ENCODE data around the gene TBRG1.
A peak's percentile ranks its signal among the peaks of the same experiment; 100 is the strongest.

Gene TBRG1

DNA sequence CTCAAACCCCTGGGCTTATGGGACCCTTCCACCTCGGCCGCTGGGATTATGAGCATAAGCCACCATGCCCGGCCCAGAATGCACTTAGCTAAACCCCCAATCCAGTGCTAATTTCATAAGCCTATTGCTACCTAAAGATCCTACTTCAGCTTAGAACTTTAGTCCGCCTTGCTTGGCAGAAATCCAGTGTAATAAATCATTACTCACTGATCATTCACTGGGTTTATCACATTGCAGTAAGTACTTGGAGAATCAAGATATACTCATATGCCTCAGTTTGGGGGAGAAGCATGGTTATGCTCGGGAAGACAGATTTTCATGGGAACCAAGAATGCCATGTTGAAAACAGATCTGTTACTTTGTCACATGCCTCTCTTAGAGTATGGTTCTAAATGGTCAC, 3.8 kb upstream of the TBRG1 start:
- no peak for DNase-seq

DNA sequence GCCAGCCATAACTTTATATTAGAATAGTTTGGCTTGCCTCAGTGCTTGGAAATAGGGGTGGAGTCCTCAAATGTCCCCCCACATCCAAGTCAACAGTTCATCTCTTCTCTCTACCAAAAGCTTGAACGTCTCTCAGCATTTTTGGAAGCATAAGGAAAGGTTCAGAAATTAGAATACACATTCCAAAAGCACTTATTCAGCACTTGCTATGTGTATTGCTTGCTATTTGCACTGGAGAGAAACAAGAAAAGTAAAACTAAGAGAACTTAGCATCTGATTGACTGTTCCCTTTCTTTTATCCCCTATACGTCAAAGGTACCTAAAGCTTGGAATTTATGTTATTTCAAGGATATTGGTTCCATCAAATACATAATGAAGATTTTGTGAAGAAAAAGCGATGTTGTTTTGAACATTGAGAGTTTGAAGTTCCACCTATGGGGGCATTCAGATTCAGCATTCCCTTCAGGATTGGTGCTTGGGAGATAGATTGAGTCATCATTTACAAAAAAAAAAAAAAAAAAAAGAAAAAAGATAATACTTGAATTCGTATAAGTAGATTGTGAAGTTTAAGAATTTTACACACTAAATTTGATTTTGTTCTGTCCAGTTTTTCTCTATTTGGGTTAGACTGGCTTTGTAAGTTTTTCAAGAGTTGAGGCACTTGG, 1.3 kb downstream of the TBRG1 start:
- no peak for DNase-seq

DNA sequence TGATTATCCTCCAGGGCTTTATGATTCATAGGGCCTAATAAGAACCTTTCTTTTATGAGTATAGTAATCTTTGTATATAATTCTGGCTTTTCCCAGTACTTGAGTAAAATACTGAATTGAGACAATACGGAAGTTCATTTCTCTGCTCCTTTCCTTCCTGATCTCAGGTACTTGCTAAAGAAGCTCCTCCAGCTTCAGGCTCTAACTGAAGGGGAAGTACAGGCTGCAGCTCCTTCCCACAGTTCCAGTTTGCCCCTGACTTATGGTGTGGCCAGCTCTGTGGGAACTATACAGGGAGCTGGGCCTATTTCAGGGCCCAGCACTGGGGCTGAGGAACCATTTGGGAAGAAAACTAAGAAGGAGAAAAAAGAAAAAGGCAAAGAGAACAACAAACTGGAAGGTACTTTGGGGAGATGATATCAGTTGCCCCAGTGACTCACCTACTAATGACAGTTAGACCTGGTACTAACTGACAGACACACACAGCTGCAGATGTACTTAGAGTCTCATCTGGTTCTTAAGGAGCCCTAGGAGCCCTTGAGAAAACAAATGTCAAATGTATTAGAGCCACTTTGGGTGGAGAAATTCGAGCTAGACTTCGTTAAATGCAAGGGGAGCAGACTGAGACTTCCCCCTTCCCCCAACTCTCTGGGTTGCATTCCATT, 3.0 kb downstream of the TBRG1 start:
- no peak for DNase-seq

DNA sequence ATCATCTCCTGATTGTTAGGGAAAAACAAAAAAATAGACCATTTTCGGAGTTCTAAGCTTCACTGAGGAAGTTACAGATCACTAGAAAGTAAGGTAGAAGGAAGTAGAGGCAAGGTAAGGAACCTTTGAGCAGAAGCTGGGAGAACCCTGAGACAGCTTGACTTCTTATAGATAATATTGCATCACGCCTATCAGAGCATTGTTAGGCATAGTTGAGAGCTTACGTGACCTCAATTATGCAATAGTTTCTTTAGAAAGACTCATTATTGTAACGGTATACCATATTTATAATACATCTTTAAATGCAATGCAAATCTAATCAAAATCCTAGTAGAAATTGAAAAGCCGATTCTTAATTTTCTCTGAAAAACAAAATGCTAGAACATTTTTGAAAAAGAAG, 4.9 kb downstream of the TBRG1 start:
- DNase-seq = no peak

DNA sequence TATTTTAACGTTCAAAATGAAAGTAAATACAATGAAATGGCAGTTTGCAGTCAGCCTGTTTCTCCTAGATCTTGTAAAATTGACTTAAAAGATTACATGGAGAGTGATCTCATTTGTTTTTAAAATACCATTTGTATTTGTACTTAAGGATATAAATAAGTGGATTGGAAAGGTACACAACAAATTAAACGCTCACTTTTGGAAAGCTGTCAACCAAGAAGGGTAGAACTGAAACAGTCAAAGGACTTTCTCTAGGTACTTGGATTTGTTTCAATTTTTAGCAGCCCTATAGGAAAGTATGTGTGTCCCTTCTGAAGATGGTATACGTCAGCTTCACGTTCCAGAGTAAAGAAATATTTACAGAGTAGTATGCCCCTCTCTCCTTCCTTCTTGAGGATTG, 7.3 kb downstream of the TBRG1 start:
- no peak for DNase-seq

DNA sequence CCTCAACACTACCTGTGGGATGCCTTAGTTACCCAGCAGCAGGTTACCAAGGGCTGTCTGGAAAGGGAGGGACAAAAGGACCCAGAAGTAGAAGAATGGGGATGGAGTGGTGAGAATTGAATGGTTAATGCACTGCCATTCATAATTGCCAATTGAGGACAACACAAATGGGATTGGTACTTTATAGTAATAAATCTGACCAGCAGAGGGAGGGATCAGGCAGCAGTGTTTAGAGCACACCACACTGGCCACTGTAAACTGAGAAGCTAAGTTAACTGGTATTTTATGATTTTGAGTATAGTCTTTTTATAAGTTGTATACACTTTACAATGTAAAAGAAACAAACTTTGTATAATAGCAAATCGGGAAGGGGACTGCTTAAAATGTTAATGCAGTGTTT, 10.7 kb downstream of the TBRG1 start:
- DNase-seq = peak; percentile 33

DNA sequence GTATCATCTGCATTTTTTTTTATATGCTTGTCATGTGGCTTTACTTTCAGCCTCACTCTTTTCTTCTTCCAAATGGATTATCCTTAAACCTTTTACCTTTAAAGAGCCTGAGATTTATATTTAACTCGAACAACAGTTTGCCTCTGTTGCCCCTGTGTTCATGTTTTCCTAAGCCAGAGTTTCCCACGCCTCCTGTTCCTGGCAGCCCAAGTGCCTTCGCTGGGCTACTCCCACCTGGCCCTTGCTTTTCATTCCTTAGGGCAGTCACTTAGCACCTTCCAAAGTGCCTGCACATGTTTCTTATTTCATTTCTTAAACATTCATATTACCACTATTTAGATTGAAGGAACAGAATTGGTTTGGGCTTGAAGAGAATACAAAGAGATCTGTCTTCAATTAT, 13.3 kb downstream of the TBRG1 start:
- no peak for DNase-seq

DNA sequence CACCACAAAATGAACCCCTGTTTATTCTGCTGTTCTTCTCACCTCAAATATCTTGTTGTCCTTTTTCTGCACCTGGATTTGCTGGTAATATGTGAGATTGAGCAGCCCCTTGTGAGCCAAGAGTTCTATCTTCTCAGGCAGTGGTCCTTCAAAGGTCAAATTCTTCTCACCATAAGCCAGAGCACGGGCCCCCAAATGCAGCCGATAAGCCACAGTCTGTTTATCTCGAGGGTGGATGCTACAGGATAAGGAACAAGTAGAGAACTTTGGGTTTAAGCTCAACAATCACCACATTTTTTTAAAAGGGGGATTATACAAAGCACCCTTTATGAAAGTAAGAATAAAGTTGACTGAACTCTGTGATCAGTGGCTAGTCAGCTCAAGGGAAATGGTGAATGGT, 15.8 kb downstream of the TBRG1 start:
- no peak for DNase-seq

DNA sequence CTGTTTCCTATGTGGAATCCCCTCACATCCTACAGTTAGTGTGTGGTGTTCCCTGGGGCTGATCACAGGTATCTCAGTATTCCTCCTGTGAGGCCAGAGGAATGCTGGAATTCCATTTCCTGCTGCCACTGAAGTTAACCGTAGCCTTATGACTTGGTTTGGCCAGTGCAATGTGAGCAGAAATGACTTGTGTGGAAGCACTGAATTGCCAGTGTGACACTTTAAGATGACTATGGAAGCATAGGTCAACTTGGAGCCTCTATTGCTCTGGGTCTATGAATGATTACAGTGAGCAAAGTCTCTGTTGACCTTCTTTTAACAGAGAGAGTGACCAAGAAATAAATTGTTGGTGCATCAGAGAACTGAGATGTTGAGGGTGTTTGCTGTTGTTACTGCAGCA, 16.5 kb downstream of the TBRG1 start:
- DNase-seq = no peak

DNA sequence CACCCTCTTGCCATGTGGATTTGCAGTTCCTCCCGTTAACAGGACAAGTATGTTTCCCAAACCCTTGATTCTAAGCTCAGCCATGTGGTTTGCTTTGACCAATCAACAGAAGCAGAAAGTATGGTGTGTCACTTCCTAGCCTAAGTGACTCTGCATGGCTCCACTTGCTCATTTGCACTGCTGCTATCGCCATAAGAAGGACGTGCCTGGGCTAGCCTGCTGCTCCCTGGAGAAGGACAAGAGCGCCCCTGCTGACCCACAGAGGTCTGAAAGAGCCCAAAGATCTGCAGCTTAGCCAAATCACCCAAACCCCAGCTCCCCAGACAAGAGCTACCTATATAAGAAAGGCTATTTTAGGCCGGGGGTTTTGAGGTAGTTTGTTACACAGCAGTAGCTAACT, 18.0 kb downstream of the TBRG1 start:
- DNase-seq = no peak

DNA sequence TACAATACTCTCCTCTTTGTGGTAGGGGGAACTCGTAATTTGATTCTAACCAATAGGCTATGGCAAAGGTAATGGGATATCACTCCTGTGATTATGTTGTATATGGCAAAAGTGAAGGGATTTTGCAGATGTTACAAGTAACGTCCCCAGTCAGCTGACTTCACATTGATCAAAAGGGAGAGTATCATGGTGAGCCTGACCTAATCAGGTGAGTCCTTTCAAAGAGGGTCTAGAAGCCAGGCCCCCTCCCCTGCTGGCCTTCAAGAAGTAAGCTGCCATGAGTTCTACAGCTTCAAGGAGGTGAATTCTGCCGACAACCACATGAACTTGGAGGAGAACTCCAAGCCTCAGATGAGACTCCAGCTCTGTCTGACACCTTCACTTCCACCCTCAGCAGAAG, 20.0 kb downstream of the TBRG1 start:
- DNase-seq = no peak

DNA sequence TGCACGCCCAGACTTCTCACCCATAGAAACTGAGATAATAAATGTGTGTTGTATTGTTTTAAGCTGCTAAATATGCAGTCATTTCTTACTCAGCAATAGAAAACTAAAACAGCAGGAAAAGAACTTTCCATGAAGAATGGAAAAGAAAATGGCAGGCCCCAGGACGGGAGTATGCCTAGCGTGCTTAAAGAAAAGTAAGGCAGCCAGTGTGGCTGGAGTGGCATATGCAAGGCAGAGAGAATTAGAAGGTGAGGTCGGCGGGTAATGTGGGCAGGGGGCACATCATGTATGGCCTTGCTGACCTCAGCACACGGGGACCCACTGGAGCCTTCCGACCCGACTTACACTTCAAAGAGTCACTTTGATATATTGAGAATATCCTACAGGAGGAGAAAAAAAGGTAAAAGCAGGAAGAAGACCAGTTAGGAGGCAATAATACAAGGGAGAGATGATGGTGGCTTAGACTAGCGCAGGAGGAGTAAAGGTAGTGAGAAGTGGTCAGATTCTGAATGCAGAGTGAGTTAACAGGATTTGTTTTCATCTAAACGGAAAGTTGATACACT, 20.5 kb downstream of the TBRG1 start:
- no peak for DNase-seq

DNA sequence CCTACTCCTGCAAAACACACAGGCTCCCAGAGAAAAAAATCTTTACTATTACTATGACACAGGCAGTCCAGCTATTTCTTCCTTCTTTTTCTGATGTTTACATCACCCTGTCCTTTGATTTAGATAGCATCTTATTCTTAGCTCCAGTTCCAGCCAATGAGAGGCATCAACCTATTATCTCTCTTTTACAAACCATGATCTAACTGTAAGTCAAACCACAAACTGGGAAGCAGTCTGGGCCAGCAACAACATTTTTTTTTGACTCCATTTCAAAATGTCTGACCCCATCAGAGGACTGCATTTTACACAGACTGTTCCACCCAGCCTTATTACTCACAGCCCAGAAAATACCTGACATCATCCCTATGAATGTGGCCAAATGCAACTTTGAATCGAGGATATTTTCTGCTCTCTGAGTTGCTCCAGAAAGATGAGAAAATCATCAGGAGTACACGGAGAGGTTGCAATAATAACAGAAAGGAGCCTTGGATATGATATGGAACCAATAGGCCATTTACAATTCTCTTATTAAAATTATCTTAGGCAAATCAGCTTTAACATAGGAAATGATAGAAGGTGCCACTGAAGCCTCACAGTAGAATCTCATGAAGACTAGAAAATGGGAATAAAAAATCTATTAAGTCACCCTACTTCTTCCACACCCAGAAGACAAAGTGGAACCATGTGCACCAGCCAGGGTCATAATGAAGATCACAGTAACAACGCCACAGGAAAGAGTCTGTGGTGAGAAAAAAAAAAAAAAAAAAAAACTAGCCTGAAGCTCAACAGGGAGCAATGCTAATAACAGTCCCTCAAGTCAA, 21.2 kb downstream of the TBRG1 start:
- DNase-seq = no peak

DNA sequence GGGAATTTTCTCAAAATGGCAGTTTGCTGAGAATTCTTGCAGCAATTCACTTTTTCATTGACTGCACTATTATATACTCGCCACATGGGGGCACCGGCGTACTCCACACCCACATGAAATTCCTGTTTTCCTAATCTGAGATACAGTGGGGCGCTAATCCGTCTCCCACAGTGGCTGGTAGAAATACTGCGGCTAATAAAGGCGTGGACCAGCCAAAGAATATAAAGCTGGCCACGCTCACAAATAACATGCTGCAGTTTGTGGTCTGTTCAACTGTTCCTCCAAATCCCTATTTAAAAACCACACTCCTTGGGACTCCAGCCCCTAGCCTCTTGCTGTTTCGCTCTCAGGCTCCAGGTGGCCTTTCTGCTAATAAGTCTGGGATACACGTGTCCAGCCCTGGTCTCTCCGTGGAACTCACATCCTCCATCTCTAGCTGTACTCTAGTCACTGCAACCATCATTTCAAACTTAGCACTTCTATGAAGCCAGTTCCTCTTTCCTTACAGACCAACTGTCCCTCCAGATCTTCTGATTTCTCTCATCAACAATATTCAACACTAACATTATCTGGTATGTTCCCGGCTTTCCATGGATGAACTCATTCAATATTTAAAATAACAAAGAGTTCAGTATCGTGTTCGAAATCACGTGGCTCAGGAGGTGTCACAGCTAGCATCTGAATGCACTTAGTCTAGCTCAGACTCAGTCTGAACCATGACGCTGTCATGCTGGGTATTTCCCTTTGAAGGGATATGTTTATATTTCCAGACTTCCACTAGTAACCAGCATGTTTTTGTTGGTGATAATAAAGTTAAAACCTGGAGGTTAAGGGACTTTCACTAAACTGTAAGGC, 22.0 kb downstream of the TBRG1 start:
- peak; percentile 48 for DNase-seq

DNA sequence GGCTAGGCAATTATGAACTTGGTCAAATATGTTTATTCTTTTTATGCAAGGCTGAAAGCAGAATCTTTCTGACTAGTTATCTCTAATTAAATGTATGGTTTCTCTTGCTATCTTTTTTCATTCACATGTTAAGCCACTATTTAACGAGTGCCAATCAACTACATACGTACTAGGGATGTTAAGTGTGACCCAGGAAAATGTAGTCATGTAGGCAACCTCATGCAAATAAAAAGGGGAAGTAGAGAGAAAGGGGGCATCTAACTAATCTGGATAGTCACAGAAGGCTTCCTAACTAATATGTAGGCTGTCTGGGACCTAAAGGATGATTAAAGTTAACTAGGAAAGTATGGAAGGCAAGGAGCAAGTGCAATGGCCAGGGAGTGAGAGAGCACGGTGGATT, 23.5 kb downstream of the TBRG1 start:
- no peak for DNase-seq

DNA sequence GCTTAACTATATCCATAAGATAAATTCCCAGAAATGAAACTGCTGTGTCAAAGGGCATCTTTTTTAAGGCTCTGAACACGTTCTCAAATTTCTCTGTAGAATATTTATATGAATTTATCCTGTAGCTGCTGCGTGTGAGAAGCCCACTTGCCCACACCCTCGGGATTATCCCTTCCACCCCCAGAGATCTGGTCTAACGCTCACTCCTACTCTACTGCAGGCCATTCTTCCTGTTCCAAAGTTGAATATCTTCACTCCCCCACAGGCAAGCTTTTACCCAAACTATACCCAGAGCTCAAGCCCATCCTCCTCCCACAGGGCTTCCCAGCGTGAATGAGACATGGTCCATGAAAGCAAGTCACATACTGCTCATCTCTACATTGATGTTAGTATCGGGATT, 25.9 kb downstream of the TBRG1 start:
- DNase-seq = no peak

DNA sequence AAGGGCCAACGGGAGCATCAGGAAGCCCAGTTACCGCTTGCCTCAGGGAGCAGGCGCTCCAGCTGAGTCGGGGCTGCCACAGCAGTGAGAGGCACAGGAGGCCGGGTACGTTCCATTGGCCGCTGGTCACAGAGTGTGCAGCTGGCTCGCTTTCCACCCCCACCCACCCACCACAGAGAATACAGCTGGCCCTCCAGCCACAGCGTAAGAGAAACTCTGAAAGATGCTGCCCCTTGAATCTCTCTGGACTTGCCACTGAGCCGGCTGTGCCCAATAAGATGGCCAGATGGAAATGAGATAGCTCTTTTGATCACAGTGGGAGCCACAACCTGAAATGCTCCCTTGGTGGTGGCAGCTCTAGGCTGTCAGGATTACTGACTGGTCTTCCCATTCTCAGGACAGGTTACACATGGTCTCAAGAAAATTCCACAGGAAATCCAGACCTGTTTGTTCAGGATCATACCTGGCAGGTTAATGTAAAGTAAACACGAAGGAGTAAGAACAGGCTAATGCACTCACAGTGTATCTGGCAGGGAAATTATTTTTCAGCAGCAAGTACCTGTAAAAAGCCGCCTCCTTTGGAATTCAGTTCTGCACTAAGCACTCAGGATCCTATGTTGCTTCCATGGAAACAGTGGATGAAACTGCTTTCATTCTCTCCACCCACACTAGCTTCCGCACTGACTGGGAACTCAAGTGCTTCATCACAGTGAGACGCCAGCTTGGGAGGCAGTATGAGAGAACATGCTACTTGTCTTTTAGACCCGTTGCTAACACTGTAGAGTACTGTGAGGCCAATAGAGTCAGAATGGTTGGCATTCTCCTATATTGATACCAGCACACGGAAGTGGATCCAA, 34.3 kb downstream of the TBRG1 start:
- DNase-seq = no peak

DNA sequence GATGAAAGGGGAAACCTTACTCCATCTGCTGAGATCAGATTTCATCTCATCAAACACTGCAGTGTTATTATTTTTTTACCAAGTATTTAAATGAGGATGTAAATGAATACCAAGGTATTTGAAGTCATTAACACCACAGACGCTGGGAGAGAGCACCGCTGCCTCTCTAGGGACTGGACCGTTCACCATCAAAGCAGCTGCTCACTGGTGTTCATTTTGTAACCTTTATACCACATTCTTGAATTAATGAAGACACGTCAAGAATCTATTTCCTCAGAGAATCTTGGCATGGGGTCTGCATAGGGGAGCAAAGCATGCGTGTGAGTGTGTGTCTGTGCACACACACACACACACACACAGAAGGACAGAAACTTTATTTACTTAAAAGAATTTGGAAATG, 35.2 kb downstream of the TBRG1 start:
- DNase-seq = no peak

DNA sequence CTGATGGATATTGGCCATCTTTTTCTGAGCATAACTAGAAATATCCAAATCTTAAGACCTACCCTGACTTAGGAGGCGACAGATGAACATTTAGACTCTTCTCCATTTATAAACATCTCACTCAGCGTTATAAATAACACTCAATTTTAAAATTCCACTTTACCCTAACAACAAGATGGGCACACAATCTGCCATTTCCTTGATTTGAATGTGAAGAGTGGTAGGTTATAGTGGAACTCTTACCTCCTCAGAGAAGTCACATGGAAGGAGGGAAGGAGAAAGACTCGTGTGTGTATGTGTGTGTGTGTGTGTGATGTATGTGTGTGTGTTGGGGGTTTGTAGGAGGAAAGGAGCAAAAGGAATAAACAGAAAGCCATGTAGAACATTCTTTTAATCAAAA, 35.8 kb downstream of the TBRG1 start:
- no peak for DNase-seq

DNA sequence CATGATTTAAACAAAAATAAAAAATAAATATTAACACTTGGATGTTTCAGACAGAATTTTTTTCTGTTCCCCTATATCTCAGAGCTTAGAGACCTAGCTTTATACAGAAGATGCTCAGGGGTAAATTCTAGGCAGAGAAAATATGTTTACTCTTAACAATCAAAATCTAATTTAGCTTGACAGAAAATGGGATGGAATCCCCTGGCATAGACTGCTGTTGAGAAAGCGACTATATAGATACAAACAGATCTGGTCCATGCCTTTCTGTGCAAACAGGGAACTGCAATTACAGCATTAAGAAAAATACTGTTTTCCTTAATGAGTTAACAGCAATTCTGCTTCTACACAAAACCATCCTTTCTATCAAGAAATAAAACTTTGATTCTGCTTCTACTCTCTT, 36.3 kb downstream of the TBRG1 start:
- DNase-seq = no peak

DNA sequence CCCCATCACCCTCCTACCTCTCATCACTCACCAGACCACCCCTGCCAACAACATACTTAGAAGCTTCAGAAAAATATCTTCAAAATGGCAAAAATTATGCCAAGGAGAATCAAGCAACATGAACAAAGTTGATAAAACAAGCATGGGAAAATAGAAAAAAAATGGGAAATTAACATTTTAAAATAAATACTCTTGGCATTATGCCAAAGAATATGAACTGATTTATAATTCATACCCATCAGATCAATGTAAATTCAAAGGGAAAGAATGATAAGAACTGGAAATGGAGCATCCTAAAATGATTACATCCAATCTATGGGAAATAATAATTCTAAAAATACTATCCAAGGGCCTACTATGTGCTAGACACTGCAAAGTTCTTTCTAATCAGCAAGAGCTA, 38.9 kb downstream of the TBRG1 start:
- no peak for DNase-seq

DNA sequence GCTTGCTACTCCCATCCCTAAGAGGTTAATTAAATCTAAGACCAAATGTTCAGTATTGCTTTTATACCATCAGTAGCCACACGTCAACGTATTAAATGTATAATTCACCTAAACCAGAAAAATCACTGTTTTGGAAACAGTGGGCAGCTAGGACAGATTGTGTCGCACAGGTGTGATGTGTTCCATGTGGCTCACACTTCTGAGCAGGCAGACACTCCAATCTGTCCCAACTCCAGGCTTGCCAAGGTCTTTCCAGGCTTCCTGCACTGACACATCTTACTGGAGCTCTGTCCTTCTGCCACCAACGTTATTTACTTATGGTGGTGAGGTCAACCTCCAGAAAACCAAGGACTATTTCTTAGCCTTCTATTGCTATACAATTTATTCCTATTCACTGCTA, 39.4 kb downstream of the TBRG1 start:
- DNase-seq = no peak
